Adrenal gland (tissue), 12 donors: ENCODE results near the gene CCS. TPM values are rescaled to one million over a fixed set of nuclear protein-coding genes. Genes with fewer than 3 reads are reported as not detected.
A peak's percentile ranks its signal among the peaks of the same experiment; 100 is the strongest.

ENCODE experiments used
- DNase-seq, 7 donors: peaks; one replicate each; pipeline ENCODE4 v3.0.0-alpha.2; 2019 to 2020
- H3K27ac ChIP-seq, 5 donors: fragments of 200-600 bp; sonication (generic) in 4 of 5; 1 replicate in 3 of 5; 2 replicates in 2 of 5; pipeline versions ENCODE4 v1.5.1 to v1.8.0; 2016 to 2020; ENCODE audit warnings: mild to moderate bottlenecking in 1 of 5
- H3K27me3 ChIP-seq: fragments of 200-600 bp; 2 replicates; pipeline ENCODE4 v1.8.0; 2021
- H3K36me3 ChIP-seq, 2 donors: fragments of 200-600 bp; replicated peaks in 1 of 2; 1 replicate in 1 of 2; 2 replicates in 1 of 2; pipeline versions ENCODE4 v1.5.1 to v1.8.0; 2018 to 2022
- H3K4me1 ChIP-seq, 2 donors: fragments of 200-600 bp; replicated peaks in 1 of 2; 1 replicate in 1 of 2; 2 replicates in 1 of 2; pipeline versions ENCODE4 v1.5.1 to v1.8.0; 2018 to 2021
- H3K4me3 ChIP-seq, 4 donors: fragments of 200-600 bp; sonication (generic) in 3 of 4; one replicate each; pipeline ENCODE4 v1.5.1; 2016 to 2018
- H3K9me3 ChIP-seq, 3 donors: fragments of 200-600 bp; sonication (generic) in 1 of 3; replicated peaks in 1 of 3; 1 replicate in 2 of 3; 2 replicates in 1 of 3; pipeline versions ENCODE4 v1.5.1 to v1.8.0; 2016 to 2021
- POLR2A ChIP-seq, 2 donors: fragments of 450-650 bp; IDR thresholded peaks; one replicate each; pipeline ENCODE4 v1.6.1; 2017; ENCODE audit warnings: antibody characterized with exemption in 2 of 2, mild to moderate bottlenecking in 2 of 2, moderate library complexity in 1 of 2
- WGBS, 4 donors: extraction: QIAGEN DNeasy Blood & Tissue Kit in 2 of 4; methylation state at CpG; one replicate each; pipeline versions ENCODE4 v1.1.5 to v1.1.7; 2013 to 2017; 5-methylcytosine and 5-hydroxymethylcytosine counted together
- intact Hi-C, 2 donors: fragments of 100-400 bp; cut with DNase I; formaldehyde crosslinking; loops; one replicate each; pipeline versions ENCODE4 v1.14.1 to v1.15.0; 2022 to 2023
- polyA plus RNA-seq, 3 donors: library from polyadenylated mRNA; stranded (reverse); fragments of 200-250 nt in 2 of 3; fragments of 350-450 nt in 1 of 3; fragmentation: Illumina TruSeq in 1 of 3; extraction: RNeasy Lipid Tissue Mini Kit (QIAGEN cat#74804) in 1 of 3; gene quantifications; one replicate each; pipeline ENCODE4 v1.2.3, GENCODE V29; 2013 to 2014
- total RNA-seq, 9 donors: library from RNA; depleted of rRNA in 4 of 9; stranded (reverse); fragments of >200 nt in 4 of 9; fragments of 120-200 nt in 1 of 9; fragmentation: NEBNext Ultra II Directional in 1 of 9; extraction: Animal tissue kit (Norgen Biotek cat#: 25700) in 1 of 9; gene quantifications; one replicate each; pipeline versions ENCODE4 v1.1.0 to v1.2.4, GENCODE V29; 2013 to 2023
- TF ChIP-seq, protein P1 (sequence below), 6 experiments: fragments of 450-650 bp in 4 of 6; fragments of 200-600 bp in 2 of 6; sonication (generic) in 1 of 6; IDR thresholded peaks; 1 replicate in 5 of 6; 2 replicates in 1 of 6; pipeline versions ENCODE4 v1.5.1 to v1.8.0; 2016 to 2021; ENCODE audit warnings: antibody characterized with exemption in 6 of 6, mild to moderate bottlenecking in 2 of 6, moderate library complexity in 1 of 6
- donor health status: healthy with polysubstance abuse.
- donor health status: Bipolar disorder and iron deficiency.
- donor health status: DM: yes; HTN: yes; CAD: no.
- donor health status: DM: no; HTN: no; CAD: no.
- donor health status: DM: no; HTN: no; CAD: no.
- donor health status: DM: yes; HTN: yes; CAD: no.

The CCS gene
- total and polyA plus RNA-seq, 12 donors = 21.9 to 204 (median 47.8) TPM

DNA sequence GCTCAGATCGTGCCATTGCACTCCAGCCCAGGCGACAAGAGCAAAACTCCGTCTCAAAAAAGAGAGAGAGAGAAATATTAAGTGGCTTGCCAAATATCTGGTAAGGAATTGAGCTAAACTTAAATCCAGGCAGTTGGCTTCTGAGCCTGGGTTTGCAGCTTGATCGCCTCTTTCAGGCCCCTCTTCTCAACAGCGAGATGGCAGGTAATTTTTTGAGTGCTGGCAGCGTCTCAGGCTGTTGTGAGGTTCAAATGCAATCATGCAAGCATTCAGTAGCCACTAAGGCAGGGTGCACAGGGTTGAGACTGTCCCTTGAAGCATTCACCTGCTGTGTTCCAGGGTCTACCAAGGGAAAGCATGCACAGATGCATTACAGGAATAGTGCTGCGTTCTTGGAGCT, 23.9 kb upstream of the CCS start:
- H3K27me3 ChIP-seq = no peaks in the 10 kb centered on the region
- intact Hi-C loops = no loop called here
- no peak overlapping the region for H3K4me3 ChIP-seq
- H3K9me3 ChIP-seq = no peaks in the 10 kb centered on the region
- peak overlapping the region in 1 of 5 donors; percentile 42 for H3K27ac ChIP-seq
- 79 to 87% (median 84%) methylated on average over 7 of the region's 7 CpGs for WGBS, 4 donors
- no peak for DNase-seq
- TF ChIP-seq POLR2A (IDR thresholded peaks at IDR 0.05) = no peak
- peaks cover 14 to 15% of the 10 kb centered on the region in 2 donors for H3K4me1 ChIP-seq
- H3K36me3 ChIP-seq = peaks cover 0 to 8% of the 10 kb centered on the region in 2 donors

- intact Hi-C loops = no loop called here
- no peaks in the 10 kb centered on the region for H3K27me3 ChIP-seq
These were observed 22.7 kb upstream of the CCS start for GRCh38 chr11:66570079-66570849.

GRCh38 chr11:66570850-66571180, 22.2 kb upstream of the CCS start:
- H3K4me1 ChIP-seq = peaks cover 14 to 15% of the 10 kb centered on the region in 2 donors
- 41 to 65% (median 64%) methylated on average over 2 of the region's 2 CpGs for WGBS, 4 donors
- intact Hi-C loops = no loop called here

More at GRCh38 chr11:66570079-66570849, 22.7 kb upstream of the CCS start:
- TF ChIP-seq, protein P1, sequence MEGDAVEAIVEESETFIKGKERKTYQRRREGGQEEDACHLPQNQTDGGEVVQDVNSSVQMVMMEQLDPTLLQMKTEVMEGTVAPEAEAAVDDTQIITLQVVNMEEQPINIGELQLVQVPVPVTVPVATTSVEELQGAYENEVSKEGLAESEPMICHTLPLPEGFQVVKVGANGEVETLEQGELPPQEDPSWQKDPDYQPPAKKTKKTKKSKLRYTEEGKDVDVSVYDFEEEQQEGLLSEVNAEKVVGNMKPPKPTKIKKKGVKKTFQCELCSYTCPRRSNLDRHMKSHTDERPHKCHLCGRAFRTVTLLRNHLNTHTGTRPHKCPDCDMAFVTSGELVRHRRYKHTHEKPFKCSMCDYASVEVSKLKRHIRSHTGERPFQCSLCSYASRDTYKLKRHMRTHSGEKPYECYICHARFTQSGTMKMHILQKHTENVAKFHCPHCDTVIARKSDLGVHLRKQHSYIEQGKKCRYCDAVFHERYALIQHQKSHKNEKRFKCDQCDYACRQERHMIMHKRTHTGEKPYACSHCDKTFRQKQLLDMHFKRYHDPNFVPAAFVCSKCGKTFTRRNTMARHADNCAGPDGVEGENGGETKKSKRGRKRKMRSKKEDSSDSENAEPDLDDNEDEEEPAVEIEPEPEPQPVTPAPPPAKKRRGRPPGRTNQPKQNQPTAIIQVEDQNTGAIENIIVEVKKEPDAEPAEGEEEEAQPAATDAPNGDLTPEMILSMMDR (IDR thresholded peaks at IDR 0.05) = no peak
- no peak for TF ChIP-seq POLR2A (IDR thresholded peaks at IDR 0.05)
- H3K9me3 ChIP-seq = no peaks in the 10 kb centered on the region
- peaks cover 0 to 8% of the 10 kb centered on the region in 2 donors for H3K36me3 ChIP-seq
- no peak overlapping the region for H3K27ac ChIP-seq
- no peak for DNase-seq
- H3K4me1 ChIP-seq = peaks cover 14 to 15% of the 10 kb centered on the region in 2 donors
- H3K4me3 ChIP-seq = no peak overlapping the region
- WGBS, 4 donors = 54 to 72% (median 57%) methylated on average over 5 of the region's 5 CpGs

GRCh38 chr11:66579017-66579606, 13.9 kb upstream of the CCS start:
- Histone ChIP-seq H3K27me3 (no peaks in the 10 kb centered on the region), H3K4me3 (no peak overlapping the region), H3K36me3 (no peaks in the 10 kb centered on the region), H3K4me1 (peaks cover 0 to 6% of the 10 kb centered on the region in 2 donors), H3K27ac (no peak overlapping the region), H3K9me3 (no peaks in the 10 kb centered on the region)
- no peak for TF ChIP-seq POLR2A (IDR thresholded peaks at IDR 0.05)
- TF ChIP-seq, protein P1 (IDR thresholded peaks at IDR 0.05) = peak; percentile 73 to 93 (median 82)
- intact Hi-C loops = loop anchor here in 1 of 2 donors (2.0 kb wide), 1 partner anchor 100 kb away; no protein-coding TSS in a partner anchor
- DNase-seq = peak; percentile 74 to 92 (median 82)
- 17 to 29% (median 21%) methylated on average over 14 to 25 of the region's 25 CpGs for WGBS, 4 donors

More at GRCh38 chr11:66570850-66571180, 22.2 kb upstream of the CCS start:
- H3K36me3 ChIP-seq = peaks cover 0 to 5% of the 10 kb centered on the region in 2 donors
- H3K9me3 ChIP-seq = no peaks in the 10 kb centered on the region
- no peak overlapping the region for H3K4me3 ChIP-seq
- H3K27ac ChIP-seq = no peak overlapping the region
- TF ChIP-seq, protein P1 (IDR thresholded peaks at IDR 0.05) = no peak
- no peak for TF ChIP-seq POLR2A (IDR thresholded peaks at IDR 0.05)
- no peaks in the 10 kb centered on the region for H3K27me3 ChIP-seq
- no peak for DNase-seq
